Tibial nerve (tissue), 4 donors: ENCODE data around the gene H6PD. TPM values are rescaled to one million over a fixed set of nuclear protein-coding genes. Genes with fewer than 3 reads are reported as not detected.

Source experiments
- DNase-seq, 2 donors: peaks; one replicate each; pipeline ENCODE4 v3.0.0-alpha.2; 2019; ENCODE audit warnings: low spot score in 2 of 2
- H3K27ac ChIP-seq, 4 donors: fragments of 200-600 bp; sonication (generic) in 3 of 4; one replicate each; pipeline ENCODE4 v1.5.1; 2017 to 2019; ENCODE audit warnings: mild to moderate bottlenecking in 1 of 4
- H3K27me3 ChIP-seq, 2 donors: fragments of 200-600 bp; sonication (generic) in 1 of 2; one replicate each; pipeline versions ENCODE4 v1.5.1 to v1.6.0; 2017 to 2019
- H3K36me3 ChIP-seq, 3 donors: fragments of 200-600 bp; sonication (generic); one replicate each; pipeline ENCODE4 v1.5.1; 2018 to 2019
- H3K4me1 ChIP-seq, 4 donors: fragments of 200-600 bp; sonication (generic) in 3 of 4; one replicate each; pipeline ENCODE4 v1.5.1; 2017 to 2019
- H3K4me3 ChIP-seq, 4 donors: fragments of 200-600 bp; sonication (generic) in 3 of 4; one replicate each; pipeline ENCODE4 v1.5.1; 2017 to 2019; ENCODE audit warnings: mild to moderate bottlenecking in 1 of 4, moderate library complexity in 1 of 4
- H3K9me3 ChIP-seq, 4 donors: fragments of 200-600 bp; sonication (generic) in 3 of 4; one replicate each; pipeline ENCODE4 v1.5.1; 2017 to 2019
- CTCF ChIP-seq, 5 experiments: fragments of 200-600 bp in 3 of 5; fragments of 450-650 bp in 2 of 5; sonication (generic) in 3 of 5; IDR thresholded peaks; one replicate each; pipeline ENCODE4 v1.5.1; 2016 to 2019; ENCODE audit warnings: antibody characterized with exemption in 5 of 5, mild to moderate bottlenecking in 3 of 5, moderate library complexity in 2 of 5
- EP300 ChIP-seq, 2 donors: sonication (generic); formaldehyde crosslinking; IDR thresholded peaks; one replicate each; pipeline ENCODE4 v1.6.1; 2017; ENCODE audit warnings: antibody characterized with exemption in 2 of 2, mild to moderate bottlenecking in 1 of 2
- POLR2A ChIP-seq, 2 donors: fragments of 450-650 bp; IDR thresholded peaks; one replicate each; pipeline ENCODE4 v1.6.1; 2017; ENCODE audit warnings: antibody characterized with exemption in 2 of 2, mild to moderate bottlenecking in 2 of 2, moderate library complexity in 2 of 2
- WGBS, 2 donors: methylation state at CpG; one replicate each; pipeline ENCODE4 v1.1.5; 2018; 5-methylcytosine and 5-hydroxymethylcytosine counted together
- total RNA-seq, 4 donors: library from RNA; depleted of rRNA; stranded (reverse); fragments of >200 nt; gene quantifications; one replicate each; pipeline ENCODE4 v1.1.0, GENCODE V29; 2016

Gene H6PD
- total RNA-seq, 4 donors from 2014 or later = 53.1 to 88.6 (median 72.7) TPM

DNA sequence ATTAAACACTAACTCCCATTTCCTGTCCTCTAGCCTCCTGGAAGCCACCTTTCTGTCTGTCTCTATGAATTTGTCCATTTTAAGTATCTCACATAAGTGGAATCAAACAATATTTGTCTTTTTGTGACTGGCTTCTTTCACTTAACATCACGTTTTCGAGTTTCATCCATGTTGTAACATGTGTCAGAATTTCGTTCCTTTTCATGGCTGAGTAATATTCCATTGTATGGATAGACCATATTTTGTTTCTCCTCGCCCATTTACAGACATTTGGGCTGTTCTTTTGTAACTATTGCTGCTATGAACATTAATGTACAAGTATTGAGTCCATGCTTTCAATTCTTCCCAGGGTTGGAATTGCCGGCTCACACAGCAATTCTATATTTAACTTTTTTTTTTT, 15.7 kb upstream of the H6PD start:
- no peak for DNase-seq
- H3K9me3 ChIP-seq = no peaks in the 10 kb centered on the region
- H3K36me3 ChIP-seq = no peaks in the 10 kb centered on the region
- no peak for TF ChIP-seq CTCF (IDR thresholded peaks at IDR 0.05)
- TF ChIP-seq POLR2A (IDR thresholded peaks at IDR 0.05) = no peak
- no peak for TF ChIP-seq EP300 (IDR thresholded peaks at IDR 0.05)
- H3K27ac ChIP-seq = no peak overlapping the region
- H3K27me3 ChIP-seq = no peaks in the 10 kb centered on the region
- H3K4me1 ChIP-seq = no peaks in the 10 kb centered on the region
- 73% methylated on average over 5 of the region's 5 CpGs for WGBS, 2 donors
- H3K4me3 ChIP-seq = no peak overlapping the region

- TF ChIP-seq POLR2A (IDR thresholded peaks at IDR 0.05) = no peak
- no peak for TF ChIP-seq CTCF (IDR thresholded peaks at IDR 0.05)
- no peak for TF ChIP-seq EP300 (IDR thresholded peaks at IDR 0.05)
These were observed 11.5 kb upstream of the H6PD start for GRCh38 chr1:9222846-9223625.

GRCh38 chr1:9224664-9225410, 9.7 kb upstream of the H6PD start:
- no peak for DNase-seq
- Histone ChIP-seq H3K9me3 (no peaks in the 10 kb centered on the region), H3K27me3 (no peaks in the 10 kb centered on the region), H3K27ac (no peak overlapping the region), H3K36me3 (no peaks in the 10 kb centered on the region), H3K4me3 (no peak overlapping the region), H3K4me1 (no peaks in the 10 kb centered on the region)
- TF ChIP-seq POLR2A (IDR thresholded peaks at IDR 0.05) (no peak), EP300 (IDR thresholded peaks at IDR 0.05) (no peak), CTCF (IDR thresholded peaks at IDR 0.05) (no peak)
- WGBS, 2 donors = 87 to 89% methylated on average over 8 to 9 of the region's 10 CpGs

More at GRCh38 chr1:9222846-9223625, 11.5 kb upstream of the H6PD start:
- WGBS, 2 donors = 92 to 94% methylated on average over 14 of the region's 14 CpGs
- Histone ChIP-seq H3K4me1 (no peaks in the 10 kb centered on the region), H3K27me3 (no peaks in the 10 kb centered on the region), H3K27ac (no peak overlapping the region), H3K36me3 (no peaks in the 10 kb centered on the region), H3K4me3 (no peak overlapping the region), H3K9me3 (no peaks in the 10 kb centered on the region)
- DNase-seq = no peak

DNA sequence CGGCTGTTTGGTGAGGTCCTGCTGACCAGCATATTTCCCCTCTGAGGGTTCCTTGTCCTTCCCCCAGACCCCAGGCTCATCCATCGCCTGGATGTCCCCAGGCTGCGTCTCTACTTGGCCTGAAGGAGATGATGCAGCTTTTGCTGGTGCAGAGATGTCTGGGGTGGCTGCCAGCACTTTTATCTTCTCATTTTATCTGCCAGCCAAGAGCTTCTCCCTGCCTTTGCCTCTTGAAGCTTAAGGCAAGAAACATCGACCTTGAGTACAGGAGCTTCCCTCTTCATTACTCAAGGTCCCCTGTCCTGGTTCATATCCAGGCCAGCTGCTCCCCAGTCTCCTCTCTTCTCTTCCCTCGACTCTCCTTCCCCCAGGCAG, 9.2 kb upstream of the H6PD start:
- Histone ChIP-seq H3K27ac (no peak overlapping the region), H3K4me3 (no peak overlapping the region), H3K27me3 (no peaks in the 10 kb centered on the region), H3K9me3 (no peaks in the 10 kb centered on the region), H3K36me3 (no peaks in the 10 kb centered on the region), H3K4me1 (no peaks in the 10 kb centered on the region)
- DNase-seq = no peak
- TF ChIP-seq CTCF (IDR thresholded peaks at IDR 0.05) = no peak
- no peak for TF ChIP-seq POLR2A (IDR thresholded peaks at IDR 0.05)
- TF ChIP-seq EP300 (IDR thresholded peaks at IDR 0.05) = no peak
- 76 to 86% methylated on average over 4 to 5 of the region's 5 CpGs for WGBS, 2 donors

DNA sequence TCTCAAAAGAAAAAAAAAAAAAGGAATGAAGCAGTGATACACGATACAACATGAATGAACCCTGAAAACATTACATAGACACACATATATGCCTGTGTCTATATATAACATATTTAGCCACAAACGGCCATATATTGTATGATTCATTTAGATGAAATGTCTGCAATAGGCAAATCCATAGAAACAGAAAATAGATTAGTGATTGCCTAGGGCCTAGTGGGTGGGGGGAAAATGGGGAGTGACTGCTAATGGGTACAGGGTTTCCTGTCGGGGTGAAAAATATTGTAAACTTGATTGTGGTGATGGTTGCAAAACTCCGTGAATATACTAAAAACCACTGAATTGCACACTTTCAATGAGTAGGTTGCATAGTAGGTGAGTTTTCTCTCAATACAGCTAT, 6.0 kb upstream of the H6PD start:
- no peak overlapping the region for H3K4me3 ChIP-seq
- H3K27ac ChIP-seq = no peak overlapping the region
- WGBS, 2 donors = 61 to 65% methylated on average over 4 of the region's 4 CpGs
- no peaks in the 10 kb centered on the region for H3K36me3 ChIP-seq
- no peak for DNase-seq
- H3K4me1 ChIP-seq = peaks cover 0 to 8% (median 3%) of the 10 kb centered on the region in 4 donors
- TF ChIP-seq EP300 (IDR thresholded peaks at IDR 0.05) (no peak), CTCF (IDR thresholded peaks at IDR 0.05) (no peak), POLR2A (IDR thresholded peaks at IDR 0.05) (no peak)
- peaks cover 0 to 4% (median 0%) of the 10 kb centered on the region in 4 donors for H3K9me3 ChIP-seq
- no peaks in the 10 kb centered on the region for H3K27me3 ChIP-seq
